Umbilical cord (tissue), 2 donors: ENCODE measurements around the gene SRR. TPM values are rescaled to one million over a fixed set of nuclear protein-coding genes. Genes with fewer than 3 reads are reported as not detected.
"Not testable (repeated sequence)": the region's sequence is repeated elsewhere in the genome, so short reads cannot be mapped to it uniquely, and the experiment has no call there.

Experiments used
- DNase-seq: peaks from one replicate; pipeline ENCODE4 v3.0.0-alpha.2; 2015; ENCODE audit warnings: low spot score
- total RNA-seq: library from RNA; depleted of rRNA; stranded (reverse); fragments of >200 nt; gene quantifications from one replicate; pipeline ENCODE4 v1.2.3, GENCODE V29; 2014; ENCODE audit warnings: low replicate concordance; ENCODE audit not compliant: insufficient read depth

Gene SRR
- total RNA-seq, 1 donor from 2014 or later: 8.2 TPM

DNA sequence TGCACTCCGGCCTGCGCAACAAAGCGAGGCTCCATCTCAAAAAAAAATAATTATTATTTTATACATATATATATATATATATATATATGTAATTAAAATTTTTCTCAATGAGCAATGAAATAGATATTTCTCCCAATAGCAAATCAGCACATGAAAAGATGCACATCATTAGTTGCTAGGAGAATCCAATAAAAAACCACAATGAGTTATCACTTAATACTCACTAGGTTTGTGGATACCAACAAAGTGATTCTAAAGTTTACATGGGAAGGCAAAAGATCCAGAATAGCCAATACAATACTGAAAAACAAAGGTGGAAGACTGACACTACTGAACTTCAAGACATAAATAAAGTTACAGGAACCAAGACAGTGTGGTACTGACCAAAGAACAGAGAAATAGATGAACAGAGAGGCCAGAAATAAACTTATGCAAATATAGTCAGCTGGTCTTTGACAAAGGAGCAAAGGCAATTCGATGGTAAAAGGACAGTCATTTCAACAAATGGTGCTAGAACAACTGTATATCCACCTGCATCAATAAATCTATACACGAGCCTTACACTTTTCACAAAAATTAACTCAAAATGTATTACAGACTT is 13.8 kb upstream of the SRR start:
- DNase-seq: no peak

DNA sequence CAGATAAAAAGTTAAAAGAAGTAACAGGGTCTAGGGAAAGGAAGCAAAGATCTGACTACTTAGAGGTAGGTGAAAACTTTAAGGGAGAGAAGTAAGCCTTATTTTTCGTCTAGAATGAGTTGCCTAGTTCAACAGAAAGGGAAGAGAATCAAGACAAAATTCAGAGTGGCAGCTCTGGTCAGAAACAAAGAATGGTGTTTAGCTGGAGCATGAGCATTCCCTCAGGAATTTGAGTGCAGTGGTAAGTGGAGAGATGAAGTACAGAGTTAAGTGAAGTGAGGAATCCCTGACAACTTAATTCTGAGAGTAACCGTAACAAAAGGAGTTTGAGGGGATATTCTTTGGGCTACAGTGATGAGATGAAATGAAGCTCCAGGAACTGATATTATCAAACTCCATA is 11.7 kb upstream of the SRR start:
- no peak for DNase-seq

DNA sequence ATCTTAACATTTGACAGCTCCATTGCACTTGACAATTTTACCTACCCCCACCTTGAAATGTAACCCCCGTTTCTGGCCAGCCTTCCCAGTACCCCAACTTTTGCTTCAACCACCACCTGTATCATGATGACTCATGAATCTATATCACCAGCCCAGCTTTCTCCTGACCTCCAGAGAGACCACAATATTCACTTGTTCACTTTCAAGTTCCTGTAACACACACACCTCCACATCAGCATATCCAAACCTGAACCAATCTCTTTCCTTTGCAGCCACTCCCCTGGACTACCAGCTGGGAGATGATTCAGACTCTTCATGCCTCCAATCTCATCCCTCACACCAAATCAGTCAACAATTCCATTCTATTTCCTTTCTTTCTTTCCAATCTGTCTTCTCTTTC is 8.2 kb upstream of the SRR start:
- no peak for DNase-seq

DNA sequence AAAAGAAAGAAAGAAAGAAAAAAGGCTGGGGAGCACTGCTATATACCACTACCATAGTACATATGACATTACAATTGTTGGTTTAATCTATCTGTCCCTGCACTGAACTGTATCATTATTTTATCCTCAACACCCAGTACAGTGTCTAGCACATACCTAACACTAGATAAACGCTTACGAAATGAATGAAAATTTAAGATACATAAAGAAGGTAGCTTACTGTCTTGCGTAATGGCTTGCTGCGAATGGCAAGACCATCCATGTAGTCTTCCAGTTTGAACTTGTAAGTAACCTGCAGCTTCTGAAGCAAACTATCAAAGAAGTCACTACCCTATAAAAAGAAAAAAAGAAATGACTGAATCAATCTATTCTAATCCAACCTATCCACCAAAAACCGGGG is 6.7 kb upstream of the SRR start:
- DNase-seq: no peak

DNA sequence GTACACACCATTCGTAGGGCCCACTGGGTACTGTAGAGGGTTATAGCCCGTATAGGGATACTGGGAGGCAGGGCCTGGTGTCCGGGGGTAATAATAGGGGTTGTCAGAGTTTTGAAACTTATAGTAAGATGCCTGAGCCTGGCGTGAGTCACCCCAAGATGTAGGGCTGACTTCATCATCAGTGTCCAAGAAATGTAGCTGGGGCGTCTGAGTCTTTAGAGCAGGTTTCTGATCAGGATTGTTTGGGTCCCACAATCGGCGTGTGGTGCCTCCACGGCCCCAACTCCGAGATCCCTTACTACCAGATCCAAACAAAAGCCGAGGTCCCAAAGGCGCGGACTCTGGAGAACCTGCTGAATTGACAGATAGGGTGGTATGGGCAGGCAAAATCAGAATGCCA is 4.6 kb upstream of the SRR start:
- DNase-seq: no peak

DNA sequence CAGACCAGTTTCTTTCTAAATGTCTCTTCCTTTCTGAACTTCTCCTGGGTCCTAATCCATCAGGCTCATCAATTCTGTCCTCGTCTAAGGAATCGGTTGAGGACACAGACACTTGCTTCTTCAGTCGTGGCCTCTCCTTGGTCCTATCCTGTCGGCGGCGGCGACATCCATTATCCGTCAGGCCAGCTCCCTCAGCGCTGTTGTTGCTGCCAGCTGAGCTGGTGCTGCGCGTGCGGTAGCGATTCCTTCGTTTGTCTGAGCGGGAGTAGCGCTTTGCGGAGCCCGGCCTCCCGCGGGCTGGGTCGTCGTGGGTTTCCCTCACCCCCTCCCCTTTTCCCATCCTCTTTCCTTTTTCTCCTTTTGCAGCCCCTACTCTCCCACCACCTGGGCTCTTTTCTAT is 4.0 kb upstream of the SRR start:
- no peak for DNase-seq

DNA sequence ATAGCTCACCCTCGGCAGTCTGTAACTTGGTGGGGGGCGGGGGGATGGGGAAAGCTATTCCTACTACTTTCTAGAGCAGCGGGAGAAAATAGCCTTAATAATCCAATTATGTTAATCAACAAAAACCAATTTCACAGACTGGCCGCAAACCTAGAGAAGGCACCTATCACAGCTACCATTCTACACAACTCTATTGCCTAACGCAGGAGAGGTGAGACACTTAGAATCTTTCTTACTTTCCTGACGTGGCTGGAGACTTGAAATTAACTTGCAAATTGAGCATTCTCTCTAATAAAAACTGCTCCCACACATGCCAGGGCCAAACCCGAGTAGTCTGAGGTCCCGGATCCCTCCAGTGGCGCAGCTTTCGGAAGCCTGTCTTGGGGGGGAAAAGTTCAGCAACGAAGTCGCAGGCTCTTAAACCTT is 959 bp upstream of the SRR start:
- DNase-seq: no peak

DNA sequence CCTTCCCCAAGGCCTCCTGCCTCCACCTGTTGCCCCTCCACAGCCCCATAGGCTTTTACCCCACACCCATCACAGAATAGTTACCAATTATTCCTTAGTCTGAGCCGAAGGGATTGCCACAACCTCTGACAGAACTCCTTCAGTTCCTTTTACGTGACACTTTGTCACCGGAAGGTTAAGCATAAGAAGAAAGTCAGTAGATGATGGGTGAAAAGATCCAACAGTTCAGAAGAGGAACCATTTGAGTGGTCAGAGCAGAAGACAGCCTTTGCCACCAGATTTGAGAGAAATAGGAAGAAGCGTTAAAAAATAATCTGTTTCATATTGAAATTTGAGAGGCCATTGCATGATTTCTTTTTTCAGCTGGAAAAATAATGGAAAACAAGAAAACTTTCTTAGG is 1.2 kb downstream of the SRR start:
- DNase-seq: no peak

DNA sequence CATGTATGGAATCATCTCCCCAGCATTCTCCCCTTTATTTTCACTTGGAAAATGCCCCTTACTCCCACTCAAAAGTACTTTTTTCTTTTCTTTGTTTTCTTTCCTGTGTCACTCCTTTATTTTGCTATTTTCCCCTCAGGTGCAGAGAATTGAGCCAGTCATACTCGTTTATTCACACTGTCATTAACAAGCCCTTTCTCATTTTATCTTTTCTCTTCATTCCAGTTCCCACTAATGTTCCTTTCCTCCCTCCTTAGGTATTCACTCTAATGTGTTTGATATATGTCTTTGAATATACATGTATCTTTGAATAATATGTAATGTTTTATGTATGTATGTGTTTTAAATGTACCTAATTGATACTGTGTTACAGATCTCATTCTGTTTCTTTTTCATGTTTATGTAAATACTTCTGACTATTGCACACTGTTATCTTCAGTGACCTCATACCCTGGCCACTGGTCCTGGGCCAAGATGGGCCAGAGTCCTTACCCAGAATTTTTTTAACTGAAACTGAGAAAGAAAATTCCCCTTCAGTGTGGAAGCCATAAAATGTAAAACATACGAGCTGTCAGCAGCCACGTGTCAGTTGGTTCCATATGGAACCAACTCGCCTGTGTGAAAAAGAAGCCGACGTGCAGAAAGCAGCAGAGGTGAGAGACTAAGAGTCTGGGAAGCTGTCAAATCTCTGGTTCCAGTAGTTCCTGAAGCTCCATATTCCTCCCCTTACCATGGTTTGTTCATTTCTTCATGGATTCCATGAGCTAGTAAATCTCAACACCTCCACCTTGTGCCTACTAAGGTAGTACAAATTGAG is 5.8 kb downstream of the SRR start:
- DNase-seq: peak; percentile 25

DNA sequence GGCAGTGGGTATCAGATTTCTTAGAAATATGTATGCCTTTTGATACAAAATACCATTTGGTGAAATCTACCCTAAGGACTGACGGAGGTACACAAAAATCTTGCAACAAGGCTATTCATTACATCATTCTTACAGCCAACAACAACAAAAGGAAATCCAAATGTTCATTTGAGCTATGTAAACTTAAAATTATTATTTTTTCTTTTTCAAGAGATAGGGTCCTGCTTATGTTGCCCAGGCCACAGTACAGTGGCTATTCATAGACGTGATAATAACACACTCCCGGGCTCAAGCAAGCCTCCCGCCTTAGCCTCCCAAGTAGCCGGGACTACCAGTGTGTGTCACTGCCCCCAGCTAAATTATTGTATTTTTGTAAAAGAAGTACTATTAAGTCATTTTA is 9.0 kb downstream of the SRR start:
- DNase-seq: no peak

DNA sequence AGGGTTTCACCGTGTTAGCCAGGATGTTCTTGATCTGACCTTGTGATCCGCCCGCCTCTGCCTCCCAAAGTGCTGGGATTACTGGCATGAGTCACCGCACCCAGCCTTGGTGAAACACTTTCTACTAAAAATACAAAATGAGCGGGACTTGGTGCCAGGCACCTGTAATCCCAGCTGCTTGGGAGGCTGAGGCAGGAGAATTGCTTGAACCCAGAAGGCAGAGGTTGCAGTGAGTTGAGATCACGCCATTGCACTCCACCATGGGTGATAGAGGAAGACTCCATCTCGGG is 13.1 kb downstream of the SRR start:
- not testable (repeated sequence) for DNase-seq

DNA sequence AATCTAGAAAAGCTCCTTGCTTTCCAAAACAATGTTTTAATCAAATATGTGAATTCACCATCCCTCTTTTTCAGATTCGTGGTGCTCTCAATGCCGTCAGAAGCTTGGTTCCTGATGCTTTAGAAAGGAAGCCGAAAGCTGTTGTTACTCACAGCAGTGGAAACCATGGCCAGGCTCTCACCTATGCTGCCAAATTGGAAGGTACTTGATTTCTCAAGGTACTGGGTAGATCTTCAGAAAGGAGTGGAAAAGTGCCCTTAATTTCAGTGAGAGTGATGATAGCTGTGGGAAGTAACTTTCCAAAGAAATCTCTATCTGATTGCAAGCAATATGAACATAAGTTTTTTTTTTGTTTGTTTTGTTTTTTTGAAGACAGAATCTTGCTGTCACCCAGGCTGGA is 14.0 kb downstream of the SRR start:
- no peak for DNase-seq

DNA sequence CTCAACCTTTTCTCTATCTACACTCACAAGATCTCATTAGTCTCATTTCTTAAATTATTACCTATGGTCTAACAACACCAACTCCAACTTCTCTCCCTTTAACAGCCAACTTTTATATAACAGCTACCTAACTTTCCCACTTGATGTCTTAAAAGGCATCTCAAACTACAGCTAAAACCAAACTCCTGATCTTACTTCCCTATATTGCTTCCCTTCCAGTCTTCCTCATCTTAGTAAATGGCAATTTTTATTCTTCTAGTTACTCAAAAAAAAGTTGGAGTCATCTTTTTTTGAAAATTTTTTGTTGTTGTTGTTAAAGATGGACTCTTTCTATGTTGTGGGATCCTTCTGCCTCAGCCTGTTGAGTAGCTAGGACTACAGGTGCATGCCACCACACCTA is 15.3 kb downstream of the SRR start:
- no peak for DNase-seq

DNA sequence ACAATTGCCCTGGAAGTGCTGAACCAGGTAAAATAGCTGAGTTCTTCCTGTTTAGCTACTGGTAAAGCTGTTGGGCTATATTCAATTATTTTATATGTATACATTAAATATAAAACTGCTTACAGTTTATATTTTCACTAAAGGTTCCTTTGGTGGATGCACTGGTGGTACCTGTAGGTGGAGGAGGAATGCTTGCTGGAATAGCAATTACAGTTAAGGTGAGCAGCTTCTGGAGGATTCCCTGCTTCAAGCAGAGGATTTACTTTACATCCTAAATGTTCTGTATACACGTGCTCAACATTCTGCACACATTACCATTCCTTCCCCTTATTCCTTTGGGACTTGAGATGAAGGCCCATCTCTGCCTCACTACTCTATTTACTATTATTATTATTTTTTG is 17.6 kb downstream of the SRR start:
- no peak for DNase-seq

DNA sequence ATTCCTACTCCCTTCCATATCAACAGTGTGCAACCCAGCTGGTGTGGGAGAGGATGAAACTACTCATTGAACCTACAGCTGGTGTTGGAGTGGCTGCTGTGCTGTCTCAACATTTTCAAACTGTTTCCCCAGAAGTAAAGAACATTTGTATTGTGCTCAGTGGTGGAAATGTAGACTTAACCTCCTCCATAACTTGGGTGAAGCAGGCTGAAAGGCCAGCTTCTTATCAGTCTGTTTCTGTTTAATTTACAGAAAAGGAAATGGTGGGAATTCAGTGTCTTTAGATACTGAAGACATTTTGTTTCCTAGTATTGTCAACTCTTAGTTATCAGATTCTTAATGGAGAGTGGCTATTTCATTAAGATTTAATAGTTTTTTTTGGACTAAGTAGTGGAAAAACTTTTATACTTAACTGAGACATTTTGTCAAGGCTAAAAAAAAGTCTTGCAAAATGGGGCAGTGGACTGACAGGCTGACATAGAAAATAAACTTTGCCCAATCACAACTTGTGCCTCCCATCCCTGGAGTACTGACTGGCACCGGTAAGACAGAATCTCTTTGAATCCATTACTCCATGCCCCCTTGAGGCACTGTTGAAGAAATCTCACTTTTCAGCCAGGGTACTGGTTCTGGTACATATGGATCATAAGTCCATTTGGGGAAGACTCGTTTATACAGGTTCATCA is 20.0 kb downstream of the SRR start:
- DNase-seq: peak; percentile 24

DNA sequence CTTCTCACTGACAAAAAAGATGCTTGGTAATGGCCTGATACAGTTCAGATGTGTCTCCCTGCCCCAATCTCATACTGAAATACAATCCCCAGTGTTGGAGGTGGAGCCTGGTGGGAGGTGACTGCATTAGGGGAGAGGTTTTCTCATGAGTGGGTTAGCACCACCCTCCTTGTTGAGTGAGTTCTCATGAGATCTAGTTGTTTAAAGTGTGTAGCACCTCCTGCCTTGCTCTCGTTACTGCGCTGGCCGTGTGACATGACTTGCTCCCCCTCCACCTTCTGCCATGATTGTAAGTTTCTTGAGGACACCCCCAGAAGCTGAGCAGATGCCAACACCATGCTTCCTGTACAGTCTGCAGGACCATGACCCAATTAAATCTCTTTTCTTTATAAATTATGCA is 27.6 kb downstream of the SRR start:
- DNase-seq: no peak

DNA sequence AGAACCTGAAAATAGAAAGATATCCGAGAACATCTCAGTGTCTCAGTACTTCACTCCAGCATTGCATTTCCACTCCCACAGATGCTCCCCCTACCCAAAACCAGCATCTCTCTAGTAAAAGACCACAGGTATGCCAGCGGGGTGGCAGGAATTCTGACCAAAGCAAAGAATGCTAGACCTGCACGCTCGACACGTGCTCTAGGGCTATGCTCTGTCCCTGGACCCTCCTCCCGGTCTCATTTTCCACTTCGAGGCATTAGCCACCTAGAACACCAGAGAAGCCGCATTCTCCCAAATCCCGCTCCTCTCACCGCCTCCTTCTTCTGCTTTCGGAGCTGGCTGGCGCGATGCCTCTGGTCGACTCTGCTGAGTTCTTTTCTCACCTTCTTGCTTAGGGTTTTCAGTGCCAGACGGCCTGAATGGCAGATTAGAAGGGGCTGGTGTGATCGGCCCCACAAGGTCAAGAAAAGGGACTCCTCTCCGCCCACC is 32.0 kb downstream of the SRR start:
- DNase-seq: peak; percentile 22

DNA sequence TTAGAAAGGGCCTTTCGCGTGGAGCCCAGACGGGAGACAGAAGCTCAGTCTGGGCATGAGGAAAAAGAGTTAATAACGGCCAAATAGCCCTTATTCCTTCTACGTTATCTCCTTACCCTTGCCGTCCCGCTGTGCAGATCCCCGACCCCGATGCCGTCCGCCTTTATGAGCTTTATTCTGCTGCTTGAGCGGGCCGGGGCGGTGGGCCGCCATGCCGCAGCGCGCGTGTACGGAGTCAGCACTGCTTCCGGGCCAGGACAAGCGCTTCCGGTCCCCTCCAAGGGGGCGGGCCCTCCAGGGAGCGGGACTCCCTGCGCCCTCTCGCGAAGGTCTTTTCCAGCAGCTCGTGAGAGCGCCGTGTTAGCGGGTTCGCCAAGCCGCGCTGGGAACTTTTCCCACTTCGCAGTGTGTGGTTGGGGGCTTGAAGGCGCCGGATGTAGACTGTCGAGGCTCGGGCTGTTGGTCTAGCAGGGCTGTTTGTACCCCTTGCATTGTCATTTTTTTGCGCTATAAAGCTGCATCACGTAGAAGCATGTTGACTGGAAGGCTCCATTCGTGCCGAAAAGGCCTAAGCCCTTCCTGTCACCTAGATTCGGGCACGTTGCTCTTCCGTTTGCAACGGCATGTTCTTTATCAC is 32.6 kb downstream of the SRR start, which contains the start of gene TSR1:
TSR1 (minus strand) TSS at position 243 of the 637 bp plus-strand sequence; CDS start at position 213, 30 bp downstream.
- DNase-seq: peak; percentile 94

DNA sequence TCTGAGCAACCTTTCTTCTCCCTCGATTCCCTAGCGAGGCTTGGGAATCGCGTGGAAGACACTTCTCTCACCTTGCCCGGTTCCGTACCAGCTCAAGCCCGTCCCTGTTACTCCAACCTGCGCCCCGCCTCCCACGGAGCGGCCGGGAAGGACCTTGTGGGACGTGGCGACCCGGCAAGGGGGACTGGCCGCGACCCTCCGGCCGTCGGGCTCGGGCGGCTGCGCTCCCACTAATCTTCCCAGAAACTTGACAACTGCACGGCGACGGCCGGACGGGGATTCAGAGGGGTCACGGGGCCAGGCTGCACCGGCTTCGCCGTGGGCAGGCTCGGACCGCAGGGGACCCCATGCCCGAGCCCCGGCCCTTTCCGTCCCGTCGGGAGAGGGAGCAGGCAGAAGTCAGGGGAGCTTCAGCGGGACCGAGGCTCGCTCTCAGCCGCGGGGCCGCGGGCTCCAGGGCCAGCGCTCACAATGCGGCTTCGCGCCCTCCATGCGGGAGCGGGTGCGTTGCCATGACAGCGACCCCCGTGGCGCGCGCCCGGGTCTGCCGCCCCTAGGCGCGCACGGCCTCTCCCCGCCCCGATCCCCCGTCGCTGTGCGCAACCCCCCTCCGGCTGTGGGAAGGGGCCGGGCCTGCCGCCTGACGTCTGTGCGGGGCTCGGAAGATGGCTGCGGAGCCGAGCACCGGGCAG is 33.2 kb downstream of the SRR start, which contains the start of gene SGSM2:
SGSM2 (plus strand) TSS at position 650 of the 692 bp plus-strand sequence. CDS start 188 bp downstream, outside the sequence.
- peak; percentile 65 for DNase-seq

DNA sequence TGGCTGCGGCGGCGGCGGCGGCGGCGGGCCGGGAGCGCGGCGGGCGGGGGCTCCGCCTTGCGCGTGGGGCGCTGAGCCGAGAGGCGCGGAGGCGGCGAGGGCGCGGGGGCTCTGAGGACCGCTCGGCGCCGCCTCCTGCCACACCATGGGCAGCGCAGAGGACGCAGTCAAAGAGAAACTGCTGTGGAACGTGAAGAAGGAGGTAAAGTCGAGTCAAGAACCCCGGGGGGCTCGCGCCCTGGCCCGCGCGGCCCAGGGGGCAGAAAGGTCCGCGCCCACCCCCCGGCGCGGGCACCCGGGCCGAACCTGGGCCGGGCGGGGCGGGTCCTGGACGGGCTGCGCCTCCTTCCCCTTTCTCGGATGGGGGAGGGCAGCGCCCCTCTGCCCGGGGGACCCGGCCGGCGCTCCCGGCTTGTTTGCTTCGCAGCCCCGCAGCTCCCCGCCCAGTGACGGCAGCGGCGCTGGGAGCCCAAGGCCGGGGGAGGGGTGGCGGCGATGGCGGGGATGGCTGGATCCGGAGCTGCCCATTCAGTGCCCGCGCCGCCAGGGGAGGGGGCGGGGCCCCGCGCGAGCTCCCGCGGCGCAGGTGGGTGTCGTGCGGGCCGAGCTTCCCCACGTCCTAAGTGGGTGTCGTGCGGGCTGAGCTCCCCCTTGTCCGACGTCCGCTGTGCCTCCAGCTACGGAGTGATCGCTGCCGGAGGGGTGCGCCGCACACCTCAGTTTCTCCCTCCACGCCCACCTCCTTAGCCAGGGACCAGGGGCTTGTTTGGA is 34.0 kb downstream of the SRR start:
- DNase-seq: peak; percentile 61

DNA sequence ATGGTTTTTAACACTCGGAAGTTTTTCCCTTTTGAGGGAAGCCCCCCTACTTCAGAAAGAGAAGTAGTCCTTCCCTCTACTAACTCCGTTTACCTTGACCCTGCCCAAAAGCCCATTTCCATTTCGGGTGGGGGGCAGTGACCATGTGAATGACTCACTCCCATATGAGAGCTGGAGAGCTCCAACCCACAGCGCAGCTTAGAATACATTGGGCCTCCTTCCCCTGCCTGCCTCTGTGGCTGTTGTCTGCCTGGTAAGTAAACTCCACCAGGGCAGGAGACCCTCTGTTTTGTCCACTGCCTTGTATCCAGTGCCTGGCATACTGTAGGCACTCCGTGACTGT is 34.5 kb downstream of the SRR start:
- peak; percentile 35 for DNase-seq
